Stimulated activated CD8-positive, alpha-beta memory T cell treated with anti-CD3 and anti-CD28 coated beads, Interleukin-4, amount 100 ng/mL, for 4 hours (primary cell): ENCODE results near the gene ZRANB3.

ENCODE experiments used
- DNase-seq, 2 donors: peaks; one replicate each; pipeline ENCODE4 v3.0.0-alpha.2; 2020; ENCODE audit warnings: low read depth in 2 of 2, low spot score in 1 of 2

ZRANB3 gene

GRCh38 chr2:135256531-135257260, 274.3 kb downstream of the ZRANB3 start:
- DNase-seq, result no peak

DNA sequence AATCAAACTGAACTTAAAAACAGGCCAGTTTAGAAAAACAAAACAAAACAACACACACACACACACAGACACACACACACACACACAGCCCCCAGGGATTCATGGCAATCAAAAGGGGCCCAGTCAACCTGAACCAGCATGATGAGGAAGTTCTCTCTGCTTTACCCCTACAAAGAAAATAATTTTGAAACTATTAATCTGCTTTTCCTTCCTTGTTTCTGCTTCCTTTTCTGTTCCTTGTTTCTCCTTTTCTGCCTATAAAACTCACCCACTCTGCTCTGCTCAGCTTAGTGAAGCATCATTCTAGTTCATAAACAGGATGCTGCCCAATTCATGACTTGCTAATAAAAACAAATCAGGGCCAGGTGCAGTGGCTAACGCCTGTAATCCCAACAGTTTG, 275.8 kb downstream of the ZRANB3 start:
- no peak for DNase-seq

GRCh38 chr2:135252805-135253458, 278.1 kb downstream of the ZRANB3 start:
- DNase-seq, result no peak

DNA sequence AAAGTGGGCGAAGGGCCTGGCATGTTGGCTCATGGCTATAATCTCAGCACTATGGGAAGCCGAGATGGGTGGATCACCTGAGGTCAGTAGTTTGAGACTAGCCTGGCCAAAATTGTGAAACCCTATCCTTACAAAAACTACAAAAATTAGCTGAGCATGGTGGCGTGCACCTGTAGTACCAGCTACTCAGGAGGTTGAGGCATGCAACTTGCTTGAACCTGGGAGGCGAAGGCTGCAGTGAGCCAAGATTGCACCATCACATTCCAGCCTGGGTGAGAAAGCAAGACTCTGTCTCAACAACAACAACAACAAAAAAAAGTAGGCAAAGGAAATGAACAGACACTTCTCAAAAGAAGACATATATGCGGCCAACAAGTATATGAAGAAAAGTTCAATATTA, 282.4 kb downstream of the ZRANB3 start:
- no peak for DNase-seq

DNA sequence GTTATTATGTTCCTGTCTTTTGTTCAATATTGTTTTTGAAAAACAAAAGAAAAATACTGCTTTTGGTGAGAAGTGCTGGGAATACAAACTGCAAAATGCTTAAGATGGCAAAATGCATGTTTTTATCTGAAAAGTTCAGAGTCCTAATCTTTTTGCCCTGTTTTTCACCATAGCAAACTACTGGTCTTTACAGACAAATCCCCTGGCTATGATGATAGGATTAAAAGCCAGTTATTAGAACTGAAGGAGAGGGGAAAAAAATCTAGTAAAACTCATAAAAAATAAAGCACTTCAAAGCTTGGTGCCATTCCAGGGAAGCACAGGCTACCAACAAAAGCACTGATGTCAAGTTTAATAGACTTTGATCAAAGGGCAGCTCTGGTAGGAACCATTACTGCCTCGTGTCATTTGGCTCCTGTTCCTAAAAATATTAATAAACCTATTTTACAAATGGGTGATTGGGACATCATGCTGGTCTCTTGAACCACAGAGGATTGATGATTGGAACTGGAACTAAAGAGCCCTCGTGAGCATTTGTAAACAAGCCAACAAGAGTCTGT, 284.2 kb downstream of the ZRANB3 start:
- no peak for DNase-seq

DNA sequence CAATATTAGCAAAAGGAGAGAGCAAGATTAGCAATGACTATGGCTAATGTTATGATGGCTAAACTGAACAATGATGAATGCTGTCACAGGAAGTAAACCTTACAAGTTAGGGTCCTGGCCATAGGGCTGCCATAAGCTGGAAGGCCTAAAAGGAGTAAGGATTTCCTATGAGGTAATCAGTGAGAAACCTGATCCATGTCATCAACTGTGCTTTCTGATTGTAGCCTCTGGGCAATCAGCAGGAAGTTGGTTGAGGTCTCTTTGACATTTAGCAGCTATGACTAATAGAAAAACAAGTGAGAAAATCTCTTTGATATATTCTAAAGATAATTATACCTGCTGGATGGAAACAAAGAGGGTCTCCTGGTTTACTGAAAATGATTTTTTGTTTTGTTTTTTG, 285.9 kb downstream of the ZRANB3 start:
- DNase-seq, result no peak

- no peak for DNase-seq
Observed at GRCh38 chr2:135238651-135239050, 292.4 kb downstream of the ZRANB3 start.

DNA sequence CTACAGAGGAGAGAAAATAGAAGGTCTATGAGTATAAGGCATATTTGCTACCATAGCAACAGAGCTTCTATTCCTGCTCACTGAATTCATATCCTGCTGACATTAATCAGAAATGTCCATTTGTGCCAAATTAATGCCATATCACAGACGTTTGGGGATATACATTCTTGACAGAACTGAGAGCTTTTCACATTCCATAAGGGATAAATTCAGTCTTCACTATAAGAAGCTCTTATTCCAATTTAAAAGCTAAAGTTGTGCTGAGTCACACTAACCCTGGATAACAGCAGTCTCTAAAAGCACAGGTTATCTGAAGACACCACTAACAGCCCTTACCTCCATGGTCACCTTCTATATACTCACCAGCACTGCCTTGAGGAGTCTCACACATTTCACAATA, 300.9 kb downstream of the ZRANB3 start:
- DNase-seq, result no peak

GRCh38 chr2:135227386-135227785, 303.6 kb downstream of the ZRANB3 start:
- DNase-seq, result no peak

DNA sequence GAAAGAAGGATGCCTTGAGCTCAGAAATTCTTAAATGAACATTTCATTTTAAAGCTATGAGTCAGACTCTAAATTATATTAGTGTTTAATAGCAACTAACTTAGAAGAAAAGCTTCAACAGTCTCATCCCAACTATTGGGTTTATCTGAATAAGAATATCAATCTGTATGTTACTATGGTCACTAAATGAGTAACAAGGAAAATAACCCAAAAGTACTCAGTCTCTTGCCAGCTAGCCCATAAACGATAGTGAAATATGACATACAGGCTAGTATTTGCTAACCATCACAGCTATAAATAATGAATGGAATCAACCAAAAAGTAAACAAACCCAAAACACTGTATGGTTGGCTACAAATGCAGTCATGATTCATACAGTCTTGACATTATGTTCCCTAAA, 304.1 kb downstream of the ZRANB3 start:
- no peak for DNase-seq

DNA sequence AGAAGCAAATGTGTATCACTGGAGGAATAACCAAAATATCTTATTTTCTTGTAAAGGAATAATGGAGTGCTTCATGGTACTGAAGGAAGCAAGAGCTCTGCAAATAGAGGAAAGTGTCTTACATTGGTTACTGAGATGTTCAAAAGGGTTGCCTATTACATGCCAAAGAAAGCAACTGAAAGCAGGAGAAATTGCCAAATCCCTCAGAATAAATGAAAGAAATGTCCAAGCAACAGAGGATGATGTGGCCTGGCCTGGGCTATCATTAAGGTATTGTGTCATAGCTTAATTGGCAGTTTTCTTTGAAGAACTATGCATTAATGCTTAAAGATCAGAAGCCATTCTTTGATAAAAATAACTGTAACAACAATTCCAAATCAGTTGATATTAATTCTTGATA, 305.2 kb downstream of the ZRANB3 start:
- no peak for DNase-seq

GRCh38 chr2:135219226-135219625, 311.8 kb downstream of the ZRANB3 start:
- no peak for DNase-seq

GRCh38 chr2:135218426-135218825, 312.6 kb downstream of the ZRANB3 start:
- no peak for DNase-seq

DNA sequence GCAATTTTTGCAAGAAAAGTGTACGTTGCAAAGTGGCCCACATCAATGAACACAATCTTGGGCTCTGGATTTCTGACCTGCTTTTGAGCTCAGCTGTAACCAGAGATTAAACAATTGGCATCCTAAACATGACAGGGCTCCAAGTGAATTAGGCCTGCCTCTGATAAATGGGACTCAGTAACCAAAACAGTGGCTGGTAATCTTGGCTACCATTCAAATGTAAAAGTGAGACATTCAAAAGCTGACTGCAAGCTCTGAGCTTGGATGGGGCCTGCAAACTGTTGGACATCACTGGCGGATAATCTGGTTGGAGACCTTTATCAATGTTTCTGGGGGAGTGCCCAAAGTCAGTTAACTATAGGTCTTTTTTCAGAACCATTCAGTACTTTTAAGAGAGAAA, 318.3 kb downstream of the ZRANB3 start:
- no peak for DNase-seq

DNA sequence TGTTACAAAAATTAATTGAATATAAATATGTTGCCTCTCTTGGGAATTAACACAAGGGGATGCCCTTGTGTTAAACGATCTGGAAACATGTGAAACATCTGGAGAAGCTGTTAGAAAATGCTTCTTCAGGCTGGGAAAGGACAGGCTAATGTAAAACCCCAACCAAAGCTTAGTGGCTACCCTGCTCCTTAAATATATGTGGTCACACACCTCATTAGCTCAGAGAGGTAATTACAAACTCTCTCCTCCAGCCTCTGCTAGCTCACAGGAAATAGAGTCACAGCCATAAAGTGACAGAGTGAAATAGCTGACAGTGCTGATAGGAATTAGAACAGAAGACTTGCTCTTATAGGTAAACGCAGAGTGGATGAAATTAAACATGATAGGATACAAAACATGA, 323.0 kb downstream of the ZRANB3 start:
- no peak for DNase-seq

DNA sequence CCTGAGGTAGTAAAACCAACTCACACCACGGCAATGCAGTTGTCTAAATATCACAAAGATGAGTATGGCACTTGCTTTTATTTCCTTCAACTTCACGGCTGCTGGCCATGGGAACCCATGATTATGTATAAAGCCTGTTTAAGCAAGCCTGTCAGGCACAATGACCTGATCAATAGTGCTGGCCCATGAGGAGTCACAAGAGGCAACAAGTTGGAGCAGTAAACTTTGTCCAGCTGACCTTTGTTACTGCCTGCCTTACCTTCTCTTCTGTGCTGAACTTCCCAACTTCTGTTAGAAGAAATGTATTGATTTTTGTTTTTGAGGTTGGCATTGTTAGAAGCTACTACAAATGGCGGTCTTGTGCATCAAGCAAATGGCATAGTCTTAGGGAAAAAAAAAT, 327.1 kb downstream of the ZRANB3 start:
- DNase-seq, result no peak

DNA sequence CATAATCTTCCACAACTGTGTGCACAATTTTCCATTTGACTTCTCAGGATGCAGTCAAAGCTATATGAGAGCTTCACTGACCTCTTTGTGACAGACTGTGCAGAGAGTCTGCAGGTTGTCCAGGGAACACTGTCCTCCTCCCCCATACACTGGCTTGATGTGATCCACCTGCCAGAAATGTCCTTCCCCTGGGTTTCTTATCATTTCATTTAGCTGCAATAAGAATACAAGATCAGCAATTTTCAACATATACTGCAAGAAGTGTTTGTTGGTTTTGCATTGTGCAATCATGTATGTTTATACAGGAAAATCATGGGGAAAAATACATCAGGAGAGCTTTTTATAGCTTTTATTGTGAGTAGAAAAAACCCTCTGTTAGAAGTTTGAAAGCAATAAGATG, 328.3 kb downstream of the ZRANB3 start:
- no peak for DNase-seq

GRCh38 chr2:135198481-135198880, 332.5 kb downstream of the ZRANB3 start:
- no peak for DNase-seq

DNA sequence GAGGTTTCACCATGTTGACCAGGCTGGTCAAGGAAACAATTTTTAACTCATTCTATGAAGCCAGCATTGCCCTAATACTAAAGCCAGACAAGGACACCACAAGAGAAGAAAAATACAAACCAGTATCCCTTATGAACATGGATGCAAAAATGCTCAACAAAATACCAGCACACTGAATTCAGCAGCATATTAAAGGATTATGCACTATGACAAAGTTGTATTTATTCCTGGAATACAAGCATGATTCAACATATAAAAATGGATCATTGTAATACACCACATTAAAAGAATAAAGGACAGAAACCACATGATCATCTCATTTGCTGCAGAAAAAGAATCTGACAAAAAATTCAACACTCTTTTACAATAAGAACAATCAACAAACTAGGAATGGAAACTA, 340.2 kb downstream of the ZRANB3 start:
- DNase-seq, result no peak

- no peak for DNase-seq
Observed at GRCh38 chr2:135189148-135189547, 341.9 kb downstream of the ZRANB3 start.

GRCh38 chr2:135187270-135187669, 343.7 kb downstream of the ZRANB3 start:
- DNase-seq, result no peak

GRCh38 chr2:135186054-135186453, 345.0 kb downstream of the ZRANB3 start:
- no peak for DNase-seq

DNA sequence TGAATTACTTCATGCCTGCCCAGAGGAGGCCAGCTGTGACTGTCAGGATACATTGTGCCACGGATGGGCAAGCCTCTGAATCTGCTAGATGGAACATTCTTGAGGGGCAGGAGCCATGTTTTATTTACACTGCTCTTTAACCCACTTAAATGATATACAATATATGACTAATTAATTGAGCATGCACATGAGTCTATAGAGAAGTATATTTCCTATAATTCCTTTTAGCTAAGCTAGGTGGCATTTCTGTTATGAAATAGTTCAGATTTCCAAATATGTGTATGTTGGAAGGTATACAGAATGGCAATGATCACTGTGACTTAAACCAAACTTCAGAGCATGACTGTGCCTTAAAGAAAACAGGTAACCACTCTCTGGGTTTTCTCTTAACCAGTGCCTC, 347.2 kb downstream of the ZRANB3 start:
- DNase-seq, result no peak
